SK-N-SH (cell line): ENCODE data around the gene KLRC2.
"Not testable (repeated sequence)": the region's sequence is repeated elsewhere in the genome, so short reads cannot be mapped to it uniquely, and the experiment has no call there.

Experiments used
- EP300 ChIP-seq, 2 experiments: IDR thresholded peaks; 2 replicates each; pipeline versions ENCODE4 v1.4.0 to v1.6.1; 2012; ENCODE audit warnings: borderline replicate concordance in 1 of 2, low read depth in 1 of 2, low read length in 1 of 2
- TCF12 ChIP-seq: IDR thresholded peaks from 2 replicates; pipeline ENCODE4 v1.4.0; 2012
- USF2 ChIP-seq: fragments of 150-350 bp; IDR thresholded peaks from 2 replicates; pipeline ENCODE4 v1.6.1; 2017; ENCODE audit warnings: antibody characterized with exemption, low read length, low read depth, borderline replicate concordance
- TF ChIP-seq, protein P1 (sequence below): fragments of 200-600 bp; sonication (generic); IDR thresholded peaks from 2 replicates; pipeline ENCODE4 v1.6.1; 2017; ENCODE audit warnings: antibody characterized with exemption, mild to moderate bottlenecking, moderate library complexity
- TF ChIP-seq, protein P2 (sequence below): IDR thresholded peaks from 2 replicates; pipeline ENCODE4 v1.4.0; 2012; ENCODE audit warnings: low read depth

GRCh38 chr12:10439608-10440274, 3.9 kb upstream of the KLRC2 start:
- TF ChIP-seq TCF12; EP300 (IDR thresholded peaks at IDR 0.05; ENCODE audit: borderline replicate concordance in 1 of 2, low read depth in 1 of 2, low read length in 1 of 2); USF2: not testable (repeated sequence)
- TF ChIP-seq, protein P1, sequence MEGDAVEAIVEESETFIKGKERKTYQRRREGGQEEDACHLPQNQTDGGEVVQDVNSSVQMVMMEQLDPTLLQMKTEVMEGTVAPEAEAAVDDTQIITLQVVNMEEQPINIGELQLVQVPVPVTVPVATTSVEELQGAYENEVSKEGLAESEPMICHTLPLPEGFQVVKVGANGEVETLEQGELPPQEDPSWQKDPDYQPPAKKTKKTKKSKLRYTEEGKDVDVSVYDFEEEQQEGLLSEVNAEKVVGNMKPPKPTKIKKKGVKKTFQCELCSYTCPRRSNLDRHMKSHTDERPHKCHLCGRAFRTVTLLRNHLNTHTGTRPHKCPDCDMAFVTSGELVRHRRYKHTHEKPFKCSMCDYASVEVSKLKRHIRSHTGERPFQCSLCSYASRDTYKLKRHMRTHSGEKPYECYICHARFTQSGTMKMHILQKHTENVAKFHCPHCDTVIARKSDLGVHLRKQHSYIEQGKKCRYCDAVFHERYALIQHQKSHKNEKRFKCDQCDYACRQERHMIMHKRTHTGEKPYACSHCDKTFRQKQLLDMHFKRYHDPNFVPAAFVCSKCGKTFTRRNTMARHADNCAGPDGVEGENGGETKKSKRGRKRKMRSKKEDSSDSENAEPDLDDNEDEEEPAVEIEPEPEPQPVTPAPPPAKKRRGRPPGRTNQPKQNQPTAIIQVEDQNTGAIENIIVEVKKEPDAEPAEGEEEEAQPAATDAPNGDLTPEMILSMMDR, result not testable (repeated sequence)
- TF ChIP-seq, protein P2, sequence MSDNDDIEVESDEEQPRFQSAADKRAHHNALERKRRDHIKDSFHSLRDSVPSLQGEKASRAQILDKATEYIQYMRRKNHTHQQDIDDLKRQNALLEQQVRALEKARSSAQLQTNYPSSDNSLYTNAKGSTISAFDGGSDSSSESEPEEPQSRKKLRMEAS, result not testable (repeated sequence)
